NCI-H128 (cell line): ENCODE results near the gene PGAP6.
"Not testable (repeated sequence)": the region's sequence is repeated elsewhere in the genome, so short reads cannot be mapped to it uniquely, and the experiment has no call there.

ENCODE experiments used
- DNase-seq: peaks from one replicate; lab custom pipeline; 2025; ENCODE audit not compliant: unreplicated experiment; lab: John Stamatoyannopoulos, UW

The PGAP6 gene

DNA sequence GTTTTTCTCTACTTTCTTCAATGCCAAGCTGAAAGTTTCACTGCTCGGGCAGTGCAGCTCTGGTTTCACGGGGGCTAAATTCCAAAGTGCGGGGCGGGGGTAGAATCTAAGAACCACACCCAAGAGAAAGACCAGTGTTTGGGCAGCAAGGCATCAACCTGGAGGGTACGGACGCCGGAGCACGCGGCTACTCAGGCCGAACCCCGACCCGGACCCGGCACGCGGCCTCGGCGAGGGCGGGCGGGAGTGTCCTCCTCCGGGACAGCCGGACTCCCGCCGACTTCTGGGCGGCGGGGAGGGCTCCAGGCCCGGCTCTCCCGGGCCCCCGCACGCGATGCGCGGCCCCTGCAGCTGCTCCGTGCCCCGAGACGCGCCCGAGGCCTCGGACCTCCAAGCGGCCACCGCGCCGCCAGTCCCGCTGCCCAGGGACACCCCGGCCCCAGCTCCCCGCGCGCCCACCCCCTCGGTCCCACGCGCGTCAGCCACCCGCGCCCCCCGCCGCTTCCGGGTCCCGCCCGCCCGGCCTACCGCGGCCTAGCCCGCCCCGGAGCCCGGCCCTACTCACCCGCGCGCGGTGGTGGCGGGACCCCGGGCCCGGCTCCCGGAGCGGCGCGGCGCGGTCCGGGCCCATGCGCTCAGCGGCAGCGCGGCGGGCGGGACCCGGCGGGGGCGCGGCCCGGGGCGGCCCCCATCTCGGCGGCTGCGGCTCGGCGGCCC, 29.8 kb downstream of the PGAP6 start:
- DNase-seq = no peak

GRCh38 chr16:350203-350602, 31.6 kb downstream of the PGAP6 start:
- DNase-seq = no peak

DNA sequence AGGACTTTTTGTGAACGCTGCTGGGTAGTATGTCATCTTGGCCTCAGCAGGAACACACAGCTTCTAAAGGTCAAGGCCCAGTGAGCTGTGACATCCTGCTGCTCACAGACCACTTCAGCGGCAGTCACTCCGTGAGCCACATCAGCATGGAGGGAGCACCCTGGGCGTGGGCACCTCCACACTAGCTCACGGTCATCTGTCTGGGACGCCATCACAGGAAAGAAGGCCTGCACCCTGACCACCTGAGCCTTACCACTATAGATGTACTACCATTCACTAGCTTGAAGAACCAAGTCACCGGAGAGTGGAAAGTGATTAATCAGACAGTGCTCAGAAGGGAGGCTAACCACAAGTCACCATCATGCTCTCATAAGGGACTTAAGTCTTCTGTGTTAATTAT, 32.6 kb downstream of the PGAP6 start:
- DNase-seq = no peak

DNA sequence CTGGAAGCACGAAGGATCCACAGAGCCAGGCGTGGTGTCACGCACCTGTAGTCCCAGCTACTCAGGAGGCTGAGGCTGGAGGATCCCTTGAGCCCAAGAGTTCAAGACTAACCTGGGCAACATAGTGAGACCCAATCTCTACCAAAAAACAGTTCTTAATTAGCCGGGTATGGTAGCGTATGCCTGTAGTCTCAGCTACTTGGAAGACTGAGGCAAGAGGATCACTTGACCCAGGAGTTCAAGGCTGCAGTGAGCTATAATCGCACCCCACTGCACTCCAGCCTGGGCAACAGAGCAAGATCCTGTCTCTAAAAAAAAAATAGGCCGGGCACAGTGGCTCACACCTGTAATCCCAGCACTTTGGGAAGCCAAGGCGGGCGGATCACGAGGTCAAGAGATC, 33.3 kb downstream of the PGAP6 start:
- DNase-seq = not testable (repeated sequence)

DNA sequence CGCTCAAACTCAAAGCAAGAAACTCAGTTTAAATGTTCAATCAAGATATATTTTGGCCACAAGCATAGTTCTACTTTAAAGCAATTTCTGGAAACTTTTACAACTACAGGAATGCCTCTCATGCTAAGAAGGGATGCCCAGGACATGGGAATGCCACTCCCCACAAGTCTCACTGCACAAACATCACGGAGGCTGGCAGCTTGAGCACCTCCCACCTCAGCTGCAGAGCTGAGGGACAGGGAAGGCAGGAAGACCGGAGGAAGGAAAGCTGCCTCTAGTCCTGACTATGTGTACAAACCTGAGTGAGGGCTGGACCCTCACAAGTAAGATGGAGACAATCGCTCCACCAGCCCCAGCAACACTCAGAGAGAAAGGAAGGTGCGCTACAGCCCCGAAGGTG, 34.6 kb downstream of the PGAP6 start:
- no peak for DNase-seq

- DNase-seq = no peak
Measured at GRCh38 chr16:346587-346986, 35.2 kb downstream of the PGAP6 start.

DNA sequence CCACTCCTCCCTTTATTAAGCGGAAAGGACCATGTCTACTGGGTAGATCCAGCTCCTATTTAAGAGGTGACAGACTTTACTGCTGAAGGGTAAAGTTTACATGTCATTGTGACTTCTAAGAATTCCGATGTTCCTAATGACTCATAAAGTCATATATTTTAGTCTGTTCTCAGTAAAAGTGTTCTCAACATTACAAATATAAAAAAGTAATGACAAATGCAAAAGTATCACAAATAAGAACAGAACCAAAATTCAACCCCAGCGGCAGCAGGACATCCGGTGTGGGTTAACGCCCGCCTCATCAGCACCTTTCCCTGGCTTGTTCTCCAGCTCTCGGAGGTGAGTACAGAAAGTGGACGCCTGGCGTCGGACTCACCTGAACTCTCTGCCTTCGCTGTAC, 36.0 kb downstream of the PGAP6 start:
- DNase-seq = no peak

GRCh38 chr16:342455-343213, 39.1 kb downstream of the PGAP6 start:
- DNase-seq = no peak

- DNase-seq = not testable (repeated sequence)
Measured at GRCh38 chr16:341974-342336, 39.8 kb downstream of the PGAP6 start.

GRCh38 chr16:341095-341973, 40.4 kb downstream of the PGAP6 start:
- not testable (repeated sequence) for DNase-seq

GRCh38 chr16:340370-341091, 41.2 kb downstream of the PGAP6 start:
- DNase-seq = no peak

DNA sequence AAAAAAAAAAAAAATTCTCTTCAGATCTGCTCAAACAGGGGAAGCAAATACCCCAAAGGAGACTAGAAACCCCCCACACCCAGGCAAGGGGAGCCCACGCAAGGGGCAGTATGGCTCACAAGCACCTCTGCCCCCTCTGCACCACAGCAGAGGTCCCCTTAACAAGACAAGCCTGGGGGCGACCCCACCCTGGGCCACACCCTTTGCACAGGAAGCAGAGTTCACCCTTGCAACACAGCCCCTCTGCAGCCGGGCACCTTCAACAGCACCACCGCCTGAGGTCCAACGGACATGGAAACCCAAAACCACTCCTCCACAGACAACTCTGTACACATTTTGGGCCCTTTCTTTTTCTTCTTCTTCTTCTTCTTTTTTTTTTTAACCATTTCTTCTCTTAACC, 42.1 kb downstream of the PGAP6 start:
- no peak for DNase-seq

DNA sequence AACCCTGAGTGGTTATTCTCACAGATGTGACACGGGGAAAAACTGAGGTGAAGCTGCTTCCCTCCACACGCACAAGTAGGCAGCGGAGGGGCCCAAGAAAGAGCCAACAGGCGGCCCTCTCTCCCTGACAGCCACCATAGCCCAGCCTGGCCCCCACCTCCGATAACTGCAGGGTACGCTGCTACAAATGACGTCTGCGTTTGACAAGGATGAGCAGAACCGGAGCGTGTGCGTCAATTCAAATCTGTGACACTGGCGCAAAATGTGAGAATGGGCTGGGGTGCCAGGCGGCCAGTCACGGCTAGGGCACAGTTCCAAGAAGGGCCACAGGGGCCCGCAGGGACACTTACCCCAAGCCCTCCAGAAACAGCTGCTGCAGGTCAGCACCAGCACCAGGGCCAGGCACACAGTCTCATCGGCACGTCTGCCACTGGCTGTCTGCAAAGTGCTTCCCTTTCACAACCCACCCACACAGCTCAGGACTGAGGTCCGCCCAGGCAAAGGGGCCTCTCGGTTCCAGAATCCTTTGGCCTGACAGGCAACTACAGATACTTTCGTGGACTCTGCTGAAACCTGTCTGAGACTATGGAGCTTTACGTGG, 43.7 kb downstream of the PGAP6 start:
- DNase-seq = no peak

DNA sequence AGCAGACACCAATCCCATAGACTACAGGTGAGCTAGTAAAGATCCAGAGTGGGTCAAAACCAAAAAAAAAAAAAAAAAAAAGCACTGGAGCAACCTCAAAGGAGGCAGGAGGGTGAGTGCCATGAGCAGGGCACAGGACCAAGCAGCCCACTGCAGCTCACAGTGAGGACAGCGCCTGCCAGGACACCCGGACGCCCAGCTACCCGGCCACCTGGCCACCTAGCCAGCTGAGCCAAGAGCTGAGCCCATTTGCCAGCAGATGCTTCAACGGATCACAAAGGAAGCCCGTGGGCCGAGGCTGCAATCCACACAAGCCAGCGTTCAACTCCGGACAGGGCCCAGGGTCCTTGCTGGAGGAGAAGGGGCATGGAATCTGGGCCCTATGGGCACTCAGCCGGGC, 44.3 kb downstream of the PGAP6 start:
- no peak for DNase-seq

DNA sequence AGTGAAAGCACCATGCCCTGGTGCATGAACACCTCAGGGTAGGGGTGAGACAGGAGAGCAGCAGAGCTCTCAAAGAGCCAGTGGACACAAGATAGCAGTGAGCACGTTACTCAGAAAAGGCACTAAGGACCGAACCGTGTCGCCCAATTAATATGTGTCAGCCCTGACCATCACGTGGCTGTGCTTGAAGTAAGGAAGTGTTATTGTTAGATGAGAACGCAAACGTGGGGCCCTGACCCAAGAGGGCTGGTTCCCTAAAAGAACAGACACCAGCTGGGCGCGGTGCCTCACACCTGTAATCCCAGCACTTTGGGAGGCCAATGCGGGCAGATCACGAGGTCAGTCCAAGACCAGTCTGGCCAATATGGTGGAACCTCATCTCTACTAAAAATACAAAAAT, 45.5 kb downstream of the PGAP6 start:
- DNase-seq = no peak

- not testable (repeated sequence) for DNase-seq
Measured at GRCh38 chr16:334861-335632, 46.7 kb downstream of the PGAP6 start.

- DNase-seq = not testable (repeated sequence)
Measured at GRCh38 chr16:334164-334832, 47.5 kb downstream of the PGAP6 start.

GRCh38 chr16:333406-334094, 48.2 kb downstream of the PGAP6 start:
- DNase-seq = no peak
